HL-60 (cell line): Measurements from ENCODE around the gene ADARB1.

Experiments used
- DNase-seq, 2 experiments: peaks; one replicate each; pipeline ENCODE4 v3.0.0-alpha.2; 2010 to 2020; ENCODE audit warnings: low read depth in 1 of 2, low spot score in 1 of 2
- H3K27ac ChIP-seq: fragments of 250-450 bp; sonication (Bioruptor Pico); replicated peaks from 2 replicates; pipeline ENCODE4 v1.5.1; 2020; ENCODE audit warnings: mild to moderate bottlenecking, moderate library complexity
- H3K27me3 ChIP-seq: fragments of 250-450 bp; sonication (Bioruptor Pico); 2 replicates; pipeline ENCODE4 v1.5.1; 2021; ENCODE audit warnings: mild to moderate bottlenecking, moderate library complexity; ENCODE audit not compliant: insufficient read depth, poor library complexity, severe bottlenecking
- H3K4me3 ChIP-seq: replicated peaks from 2 replicates; pipeline ENCODE4 v1.5.1; 2011; ENCODE audit warnings: mild to moderate bottlenecking, control low read depth, low read length; ENCODE audit not compliant: insufficient read depth
- GABPA ChIP-seq: IDR thresholded peaks from 2 replicates; pipeline ENCODE4 v1.6.1; 2012; ENCODE audit warnings: low read depth
- POLR2AphosphoS5 ChIP-seq: IDR thresholded peaks from 2 replicates; pipeline ENCODE4 v1.6.1; 2012; ENCODE audit warnings: low read depth
- SPI1 ChIP-seq: IDR thresholded peaks from 2 replicates; pipeline ENCODE4 v1.6.1; 2012; ENCODE audit warnings: low read depth, mild to moderate bottlenecking, borderline replicate concordance
- TF ChIP-seq, protein P1 (sequence below): IDR thresholded peaks from 2 replicates; pipeline ENCODE4 v1.6.1; 2012; ENCODE audit warnings: low read depth; ENCODE audit not compliant: insufficient replicate concordance
- TF ChIP-seq, protein P2 (sequence below): IDR thresholded peaks from one replicate; pipeline ENCODE4 v1.5.1; 2011; ENCODE audit warnings: low read length, control low read depth, inconsistent platforms; ENCODE audit not compliant: insufficient read depth

Gene ADARB1

GRCh38 chr21:45141507-45141906 lies 67.1 kb downstream of the ADARB1 start:
- no peak overlapping the region for H3K4me3 ChIP-seq
- no peak for TF ChIP-seq SPI1
- TF ChIP-seq, protein P1, sequence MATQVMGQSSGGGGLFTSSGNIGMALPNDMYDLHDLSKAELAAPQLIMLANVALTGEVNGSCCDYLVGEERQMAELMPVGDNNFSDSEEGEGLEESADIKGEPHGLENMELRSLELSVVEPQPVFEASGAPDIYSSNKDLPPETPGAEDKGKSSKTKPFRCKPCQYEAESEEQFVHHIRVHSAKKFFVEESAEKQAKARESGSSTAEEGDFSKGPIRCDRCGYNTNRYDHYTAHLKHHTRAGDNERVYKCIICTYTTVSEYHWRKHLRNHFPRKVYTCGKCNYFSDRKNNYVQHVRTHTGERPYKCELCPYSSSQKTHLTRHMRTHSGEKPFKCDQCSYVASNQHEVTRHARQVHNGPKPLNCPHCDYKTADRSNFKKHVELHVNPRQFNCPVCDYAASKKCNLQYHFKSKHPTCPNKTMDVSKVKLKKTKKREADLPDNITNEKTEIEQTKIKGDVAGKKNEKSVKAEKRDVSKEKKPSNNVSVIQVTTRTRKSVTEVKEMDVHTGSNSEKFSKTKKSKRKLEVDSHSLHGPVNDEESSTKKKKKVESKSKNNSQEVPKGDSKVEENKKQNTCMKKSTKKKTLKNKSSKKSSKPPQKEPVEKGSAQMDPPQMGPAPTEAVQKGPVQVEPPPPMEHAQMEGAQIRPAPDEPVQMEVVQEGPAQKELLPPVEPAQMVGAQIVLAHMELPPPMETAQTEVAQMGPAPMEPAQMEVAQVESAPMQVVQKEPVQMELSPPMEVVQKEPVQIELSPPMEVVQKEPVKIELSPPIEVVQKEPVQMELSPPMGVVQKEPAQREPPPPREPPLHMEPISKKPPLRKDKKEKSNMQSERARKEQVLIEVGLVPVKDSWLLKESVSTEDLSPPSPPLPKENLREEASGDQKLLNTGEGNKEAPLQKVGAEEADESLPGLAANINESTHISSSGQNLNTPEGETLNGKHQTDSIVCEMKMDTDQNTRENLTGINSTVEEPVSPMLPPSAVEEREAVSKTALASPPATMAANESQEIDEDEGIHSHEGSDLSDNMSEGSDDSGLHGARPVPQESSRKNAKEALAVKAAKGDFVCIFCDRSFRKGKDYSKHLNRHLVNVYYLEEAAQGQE, result no peak
- TF ChIP-seq, protein P2, sequence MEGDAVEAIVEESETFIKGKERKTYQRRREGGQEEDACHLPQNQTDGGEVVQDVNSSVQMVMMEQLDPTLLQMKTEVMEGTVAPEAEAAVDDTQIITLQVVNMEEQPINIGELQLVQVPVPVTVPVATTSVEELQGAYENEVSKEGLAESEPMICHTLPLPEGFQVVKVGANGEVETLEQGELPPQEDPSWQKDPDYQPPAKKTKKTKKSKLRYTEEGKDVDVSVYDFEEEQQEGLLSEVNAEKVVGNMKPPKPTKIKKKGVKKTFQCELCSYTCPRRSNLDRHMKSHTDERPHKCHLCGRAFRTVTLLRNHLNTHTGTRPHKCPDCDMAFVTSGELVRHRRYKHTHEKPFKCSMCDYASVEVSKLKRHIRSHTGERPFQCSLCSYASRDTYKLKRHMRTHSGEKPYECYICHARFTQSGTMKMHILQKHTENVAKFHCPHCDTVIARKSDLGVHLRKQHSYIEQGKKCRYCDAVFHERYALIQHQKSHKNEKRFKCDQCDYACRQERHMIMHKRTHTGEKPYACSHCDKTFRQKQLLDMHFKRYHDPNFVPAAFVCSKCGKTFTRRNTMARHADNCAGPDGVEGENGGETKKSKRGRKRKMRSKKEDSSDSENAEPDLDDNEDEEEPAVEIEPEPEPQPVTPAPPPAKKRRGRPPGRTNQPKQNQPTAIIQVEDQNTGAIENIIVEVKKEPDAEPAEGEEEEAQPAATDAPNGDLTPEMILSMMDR, result no peak
- TF ChIP-seq POLR2AphosphoS5, result no peak
- TF ChIP-seq GABPA, result no peak
- H3K27me3 ChIP-seq, result no peaks in the 10 kb centered on the region
- no peak for DNase-seq
- no peak overlapping the region for H3K27ac ChIP-seq

GRCh38 chr21:45142469-45143308 lies 68.3 kb downstream of the ADARB1 start:
- no peak overlapping the region for H3K27ac ChIP-seq
- TF ChIP-seq, protein P2, result no peak
- no peak for TF ChIP-seq POLR2AphosphoS5
- TF ChIP-seq SPI1, result no peak
- no peak for TF ChIP-seq GABPA
- TF ChIP-seq, protein P1, result no peak
- DNase-seq, result no peak
- no peak overlapping the region for H3K4me3 ChIP-seq
- H3K27me3 ChIP-seq, result no peaks in the 10 kb centered on the region

GRCh38 chr21:45143855-45144254 lies 69.5 kb downstream of the ADARB1 start:
- DNase-seq, result no peak
- no peak overlapping the region for H3K4me3 ChIP-seq
- H3K27ac ChIP-seq, result no peak overlapping the region
- no peak for TF ChIP-seq POLR2AphosphoS5
- TF ChIP-seq, protein P1, result no peak
- no peak for TF ChIP-seq SPI1
- TF ChIP-seq, protein P2, result no peak
- TF ChIP-seq GABPA, result no peak
- no peaks in the 10 kb centered on the region for H3K27me3 ChIP-seq
